GM13977 (cell line): ENCODE data around the gene TBX2.

Experiments used
- DNase-seq: peaks from one replicate; pipeline ENCODE4 v3.0.0; 2012; ENCODE audit warnings: low spot score
- in situ Hi-C: fragments of 300-500 bp; cut with MboI; formaldehyde crosslinking; loops from one replicate; pipeline ENCODE4 v1.12.0; 2022; ENCODE audit warnings: low sequenced_read_pairs, low pct_unique_long_range_greater_than_20kb, mixed read lengths, inconsistent platforms; ENCODE audit not compliant: unreplicated experiment
- TF ChIP-seq, protein P1 (sequence below): IDR thresholded peaks from 2 replicates; pipeline ENCODE4 v1.5.1; 2012; ENCODE audit warnings: mild to moderate bottlenecking, control low read depth; ENCODE audit not compliant: insufficient read depth; ENCODE audit errors: extremely low read depth, missing control alignments

The TBX2 gene

DNA sequence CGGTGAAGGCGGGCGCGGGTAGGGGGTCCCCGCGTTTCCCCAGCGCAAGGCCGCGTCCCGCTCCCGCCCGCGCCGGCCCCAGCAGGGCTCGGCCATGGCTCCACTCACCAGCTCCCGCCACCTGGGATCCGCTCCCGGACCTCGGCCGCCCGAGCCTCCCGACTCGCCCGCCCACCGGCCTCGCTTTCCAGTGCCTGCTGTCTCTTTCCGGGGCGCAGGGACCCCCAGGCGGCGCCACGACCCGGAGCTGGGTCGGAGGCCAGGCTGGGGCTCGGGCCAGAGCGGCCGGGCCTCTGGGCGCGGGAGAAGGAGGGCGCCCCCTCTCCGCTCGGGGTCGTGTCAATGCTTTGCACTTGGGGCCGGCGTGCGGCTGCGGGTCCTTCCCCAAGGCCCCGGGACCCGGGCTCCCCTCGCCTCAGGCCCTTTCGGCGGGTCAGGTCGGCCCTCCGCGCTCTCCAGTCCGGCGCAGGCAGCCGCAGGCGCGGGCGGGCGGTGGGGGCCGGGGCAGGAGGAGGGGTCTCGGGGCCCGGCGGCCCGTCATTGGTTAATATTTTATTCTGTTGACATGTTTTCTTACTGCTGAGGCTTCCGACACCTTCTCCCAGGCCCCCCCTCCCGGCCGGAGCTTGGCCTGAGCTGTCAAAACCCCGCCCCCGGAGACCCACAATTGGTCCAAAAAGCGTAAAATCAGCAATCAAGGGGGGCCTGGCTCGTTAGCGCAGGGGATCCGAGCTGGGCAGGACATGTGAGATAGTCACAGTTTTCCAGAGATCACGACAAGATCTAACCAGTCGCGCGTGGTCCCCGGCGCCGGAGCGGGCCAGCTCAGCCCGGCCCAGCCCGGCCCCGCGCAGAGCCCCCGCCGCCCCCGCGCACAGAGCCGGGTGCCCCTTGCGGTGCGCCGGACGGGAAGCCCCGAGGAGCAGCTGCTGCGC, at the start of gene TBX2:
TBX2 (plus strand) TSS at position 713 of the 935 bp plus-strand sequence. CDS start 334 bp downstream, outside the sequence.
- no peak for DNase-seq
- in situ Hi-C loops, result loop anchor here (10.0 to 25.0 kb wide), 3 partner anchors 55 to 675 kb away; partner anchors contain the start of gene TBX4
- TF ChIP-seq, protein P1, sequence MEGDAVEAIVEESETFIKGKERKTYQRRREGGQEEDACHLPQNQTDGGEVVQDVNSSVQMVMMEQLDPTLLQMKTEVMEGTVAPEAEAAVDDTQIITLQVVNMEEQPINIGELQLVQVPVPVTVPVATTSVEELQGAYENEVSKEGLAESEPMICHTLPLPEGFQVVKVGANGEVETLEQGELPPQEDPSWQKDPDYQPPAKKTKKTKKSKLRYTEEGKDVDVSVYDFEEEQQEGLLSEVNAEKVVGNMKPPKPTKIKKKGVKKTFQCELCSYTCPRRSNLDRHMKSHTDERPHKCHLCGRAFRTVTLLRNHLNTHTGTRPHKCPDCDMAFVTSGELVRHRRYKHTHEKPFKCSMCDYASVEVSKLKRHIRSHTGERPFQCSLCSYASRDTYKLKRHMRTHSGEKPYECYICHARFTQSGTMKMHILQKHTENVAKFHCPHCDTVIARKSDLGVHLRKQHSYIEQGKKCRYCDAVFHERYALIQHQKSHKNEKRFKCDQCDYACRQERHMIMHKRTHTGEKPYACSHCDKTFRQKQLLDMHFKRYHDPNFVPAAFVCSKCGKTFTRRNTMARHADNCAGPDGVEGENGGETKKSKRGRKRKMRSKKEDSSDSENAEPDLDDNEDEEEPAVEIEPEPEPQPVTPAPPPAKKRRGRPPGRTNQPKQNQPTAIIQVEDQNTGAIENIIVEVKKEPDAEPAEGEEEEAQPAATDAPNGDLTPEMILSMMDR, result no peak

DNA sequence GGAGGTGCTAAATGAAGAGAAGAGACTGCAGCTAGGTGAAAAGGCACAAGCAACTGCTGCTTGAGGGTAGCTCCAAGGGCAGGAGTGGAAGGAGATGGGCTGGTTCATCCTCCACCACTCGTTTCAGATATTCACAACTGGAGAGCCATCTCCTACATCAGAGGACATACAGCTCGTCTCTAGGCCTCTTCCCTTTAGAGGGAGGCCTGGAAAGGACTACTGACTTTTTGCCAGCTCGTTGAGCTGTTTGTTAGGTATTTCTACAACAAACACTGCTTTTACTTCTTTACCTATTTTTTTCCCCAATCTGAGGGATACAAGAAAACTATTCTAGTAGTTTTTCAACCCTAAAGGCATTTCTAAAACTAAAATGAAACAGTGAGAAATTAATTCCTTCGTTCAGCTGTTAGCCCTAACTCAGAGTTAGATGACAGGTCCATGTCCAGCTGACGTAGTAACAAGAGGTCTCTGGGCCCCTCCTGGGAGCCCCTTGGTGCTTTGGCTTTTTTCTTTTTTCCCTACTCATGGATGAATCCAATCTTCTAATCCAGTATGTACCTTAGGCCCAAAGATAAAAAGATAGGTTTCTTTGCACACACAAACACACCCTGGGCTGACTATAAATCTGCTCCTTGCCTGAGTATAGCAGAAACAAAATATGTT, 47.8 kb upstream of the TBX2 start:
- TF ChIP-seq, protein P1, result no peak
- DNase-seq, result no peak
- in situ Hi-C loops, result no loop called here

DNA sequence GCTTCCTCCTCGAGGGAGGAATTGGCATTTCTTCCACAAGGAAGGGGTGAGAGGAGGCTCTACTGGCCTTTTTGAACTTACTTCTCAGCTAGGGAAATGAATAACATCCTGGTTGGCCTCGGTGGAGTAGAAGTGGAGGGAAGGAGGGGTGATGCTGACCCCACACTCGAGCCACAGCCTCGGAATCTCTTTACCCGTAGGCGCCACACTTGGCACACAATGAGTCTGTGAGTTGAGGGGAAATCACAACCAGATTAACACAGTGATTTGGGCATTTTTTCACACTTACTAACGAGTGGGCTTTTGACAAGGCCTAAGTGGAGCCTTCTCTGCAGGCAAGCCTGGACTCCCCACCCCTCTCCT, 47.3 kb upstream of the TBX2 start:
- in situ Hi-C loops, result no loop called here

DNA sequence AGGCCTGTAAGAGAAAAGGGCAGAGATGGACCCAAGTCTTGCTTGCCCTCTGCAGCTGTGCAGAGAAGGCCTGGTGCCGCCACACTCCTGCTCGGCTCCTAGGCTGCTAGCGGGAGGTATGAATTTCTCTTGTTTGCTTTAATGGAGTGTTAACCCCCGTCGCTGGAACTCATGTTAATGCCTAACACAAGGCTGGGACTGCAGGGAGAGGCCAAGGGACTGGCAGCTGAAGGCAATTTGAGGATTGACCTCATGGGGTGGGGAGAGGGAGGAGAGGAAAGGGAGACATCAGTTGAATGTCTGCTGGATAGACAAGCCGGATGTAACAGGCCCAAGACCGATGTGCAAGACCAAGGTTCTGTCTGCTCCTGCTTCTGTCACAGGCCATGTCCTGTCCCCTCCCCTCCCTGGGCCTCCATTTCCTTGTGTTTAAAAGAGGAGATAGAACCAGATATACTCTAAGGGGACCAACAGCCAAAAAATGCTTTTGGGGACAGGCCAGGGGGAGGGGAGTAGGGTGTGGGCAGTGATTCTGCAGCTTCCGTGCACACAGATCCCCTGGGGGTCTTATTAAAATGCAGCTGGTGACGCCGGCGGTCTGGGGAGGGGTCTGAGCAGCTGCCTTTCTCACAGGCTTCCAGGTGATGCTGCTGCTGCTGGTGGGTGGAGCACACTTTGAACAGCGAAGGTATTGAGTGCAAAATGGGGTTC, 46.7 kb upstream of the TBX2 start:
- in situ Hi-C loops, result no loop called here
- TF ChIP-seq, protein P1, result no peak

More for the DNA sequence above, 47.3 kb upstream of the TBX2 start:
- no peak for DNase-seq
- TF ChIP-seq, protein P1, result no peak

DNA sequence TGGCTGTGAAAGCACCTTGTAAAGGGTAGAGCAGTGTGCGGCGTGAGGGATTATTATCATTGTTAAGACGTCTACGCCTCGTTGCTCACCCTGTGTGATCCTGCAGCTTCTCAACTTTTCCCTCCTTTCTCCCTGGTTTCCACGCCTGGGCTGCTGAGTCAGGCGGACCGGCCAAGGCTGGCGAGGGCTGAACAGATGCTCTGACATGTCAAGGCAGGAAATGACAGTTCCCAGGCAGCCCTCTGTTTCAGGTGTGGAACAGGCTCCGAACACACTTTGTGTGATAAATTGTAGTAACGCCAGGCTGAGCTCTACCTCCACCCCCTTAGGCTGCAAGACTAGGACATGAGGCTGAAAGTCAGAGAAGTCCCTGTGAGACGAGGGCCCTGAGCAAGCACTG, 46.0 kb upstream of the TBX2 start:
- TF ChIP-seq, protein P1, result no peak
- no peak for DNase-seq
- in situ Hi-C loops, result no loop called here

More for the DNA sequence above, 46.7 kb upstream of the TBX2 start:
- no peak for DNase-seq
